Measurements from ENCODE around the gene HLA-G.

Gene HLA-G

DNA sequence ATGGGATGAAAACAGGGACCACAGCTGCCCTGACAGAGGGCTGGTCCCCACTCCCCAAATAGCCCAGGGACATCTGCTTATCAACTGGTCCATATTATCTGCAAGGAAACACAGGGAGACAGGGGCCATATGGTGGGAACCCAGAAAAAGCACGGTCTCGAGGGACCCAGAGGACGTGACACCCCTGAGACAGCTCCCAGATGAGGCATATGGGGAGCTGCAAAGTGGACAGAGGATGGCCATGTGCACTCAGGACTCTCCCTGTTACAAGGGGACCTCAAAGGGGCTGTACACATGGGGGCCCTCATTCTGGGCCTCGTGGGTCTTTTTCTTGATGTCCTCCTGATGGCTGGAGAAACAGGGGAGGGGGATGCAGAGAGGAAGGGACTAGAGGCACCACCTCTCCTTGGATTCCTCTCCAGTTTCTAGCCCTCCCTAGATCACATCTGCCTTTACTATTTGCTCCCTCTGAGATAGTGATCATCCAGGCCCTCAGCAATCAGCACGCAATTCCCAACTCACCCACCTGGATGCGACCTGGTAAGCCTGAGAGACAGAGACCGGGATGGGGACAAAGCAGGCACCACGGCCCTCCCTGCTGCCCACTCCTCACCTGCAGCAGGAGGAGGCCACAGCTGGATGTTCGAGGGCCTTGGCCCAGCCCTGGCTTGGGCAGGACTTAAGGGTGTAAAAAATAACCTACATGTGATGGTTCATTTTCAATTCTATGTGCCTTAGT lies 13.1 kb upstream of the HLA-G start:
- Histone ChIP-seq H3K27ac (ENCODE audit: low read length) (no peak overlapping the region), H2AFZ (ENCODE audit: low read depth, low read length) (no peak overlapping the region), H3K4me1 (ENCODE audit: insufficient read depth, low read length) (no peaks in the 10 kb centered on the region), H4K20me1 (ENCODE audit: insufficient read depth, low read length) (0 out of 2 replicates have a peak, but pooled peaks cover 3% of the 10 kb centered on the region), H3K27me3 (ENCODE audit: insufficient read depth, low read length, poor library complexity) (peaks cover 9% of the 10 kb centered on the region), H3K79me2 (ENCODE audit: insufficient read depth, low read length) (no peaks in the 10 kb centered on the region), H3K4me2 (ENCODE audit: insufficient read depth, low read length) (no peak overlapping the region), H3K9ac (ENCODE audit: low read depth, low read length) (no peak overlapping the region), H3K9me3 (ENCODE audit: insufficient read depth, low read length, severe bottlenecking) (no peaks in the 10 kb centered on the region), H3K36me3 (ENCODE audit: insufficient read depth, low read length) (no peaks in the 10 kb centered on the region), H3K4me3 (ENCODE audit: low read depth in 1 of 2, low read length in 2 of 2) (no peak overlapping the region)
- no peak for TF ChIP-seq EZH2 (IDR thresholded peaks at IDR 0.05; ENCODE audit: borderline replicate concordance, low read depth, low read length, severe bottlenecking)
- TF ChIP-seq, protein P1, sequence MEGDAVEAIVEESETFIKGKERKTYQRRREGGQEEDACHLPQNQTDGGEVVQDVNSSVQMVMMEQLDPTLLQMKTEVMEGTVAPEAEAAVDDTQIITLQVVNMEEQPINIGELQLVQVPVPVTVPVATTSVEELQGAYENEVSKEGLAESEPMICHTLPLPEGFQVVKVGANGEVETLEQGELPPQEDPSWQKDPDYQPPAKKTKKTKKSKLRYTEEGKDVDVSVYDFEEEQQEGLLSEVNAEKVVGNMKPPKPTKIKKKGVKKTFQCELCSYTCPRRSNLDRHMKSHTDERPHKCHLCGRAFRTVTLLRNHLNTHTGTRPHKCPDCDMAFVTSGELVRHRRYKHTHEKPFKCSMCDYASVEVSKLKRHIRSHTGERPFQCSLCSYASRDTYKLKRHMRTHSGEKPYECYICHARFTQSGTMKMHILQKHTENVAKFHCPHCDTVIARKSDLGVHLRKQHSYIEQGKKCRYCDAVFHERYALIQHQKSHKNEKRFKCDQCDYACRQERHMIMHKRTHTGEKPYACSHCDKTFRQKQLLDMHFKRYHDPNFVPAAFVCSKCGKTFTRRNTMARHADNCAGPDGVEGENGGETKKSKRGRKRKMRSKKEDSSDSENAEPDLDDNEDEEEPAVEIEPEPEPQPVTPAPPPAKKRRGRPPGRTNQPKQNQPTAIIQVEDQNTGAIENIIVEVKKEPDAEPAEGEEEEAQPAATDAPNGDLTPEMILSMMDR (IDR thresholded peaks at IDR 0.05; ENCODE audit: borderline replicate concordance, extremely low read depth, low read length, poor library complexity, severe bottlenecking), result no peak
- ATAC-seq (ENCODE audit: insufficient read depth, low read depth) (no peak), DNase-seq (no peak)

GRCh38 chr6:29815118-29815750 lies 12.4 kb upstream of the HLA-G start:
- peaks cover 9% of the 10 kb centered on the region for H3K27me3 ChIP-seq (ENCODE audit: insufficient read depth, low read length, poor library complexity)
- no peak overlapping the region for H3K4me2 ChIP-seq (ENCODE audit: insufficient read depth, low read length)
- H3K36me3 ChIP-seq (ENCODE audit: insufficient read depth, low read length), result no peaks in the 10 kb centered on the region
- no peak for ATAC-seq (ENCODE audit: insufficient read depth, low read depth)
- H4K20me1 ChIP-seq (ENCODE audit: insufficient read depth, low read length), result 0 out of 2 replicates have a peak, but pooled peaks cover 3% of the 10 kb centered on the region
- H3K79me2 ChIP-seq (ENCODE audit: insufficient read depth, low read length), result no peaks in the 10 kb centered on the region
- TF ChIP-seq EZH2 (IDR thresholded peaks at IDR 0.05; ENCODE audit: borderline replicate concordance, low read depth, low read length, severe bottlenecking), result no peak
- TF ChIP-seq, protein P1 (IDR thresholded peaks at IDR 0.05; ENCODE audit: borderline replicate concordance, extremely low read depth, low read length, poor library complexity, severe bottlenecking), result no peak
- DNase-seq, result no peak
- H2AFZ ChIP-seq (ENCODE audit: low read depth, low read length), result no peak overlapping the region
- H3K9me3 ChIP-seq (ENCODE audit: insufficient read depth, low read length, severe bottlenecking), result no peaks in the 10 kb centered on the region
- no peak overlapping the region for H3K9ac ChIP-seq (ENCODE audit: low read depth, low read length)
- H3K4me1 ChIP-seq (ENCODE audit: insufficient read depth, low read length), result no peaks in the 10 kb centered on the region
- H3K4me3 ChIP-seq (ENCODE audit: low read depth in 1 of 2, low read length in 2 of 2), result no peak overlapping the region
- no peak overlapping the region for H3K27ac ChIP-seq (ENCODE audit: low read length)

DNA sequence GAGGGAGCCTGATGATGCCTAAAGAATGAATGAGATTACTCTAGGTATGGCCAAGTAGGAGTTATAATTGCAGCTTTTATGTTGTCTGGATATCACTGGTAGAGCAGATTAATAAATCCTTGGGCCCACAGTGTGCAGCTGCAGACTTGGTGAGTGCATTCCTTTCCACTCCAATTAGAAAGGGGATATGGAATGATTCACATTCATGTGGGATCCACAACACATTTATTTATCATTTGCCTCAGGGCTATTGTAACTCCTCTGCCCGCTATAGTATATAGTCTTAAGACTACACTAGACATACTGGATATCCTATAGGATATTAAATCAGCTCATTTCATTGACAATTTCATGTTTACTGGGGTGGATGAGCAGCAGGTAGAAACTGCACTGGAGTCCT lies 11.6 kb upstream of the HLA-G start:
- TF ChIP-seq EZH2 (IDR thresholded peaks at IDR 0.05; ENCODE audit: borderline replicate concordance, low read depth, low read length, severe bottlenecking), result no peak
- TF ChIP-seq, protein P1 (IDR thresholded peaks at IDR 0.05; ENCODE audit: borderline replicate concordance, extremely low read depth, low read length, poor library complexity, severe bottlenecking), result no peak
- no peak overlapping the region for H3K4me3 ChIP-seq (ENCODE audit: low read depth in 1 of 2, low read length in 2 of 2)

More for the DNA sequence above, 11.6 kb upstream of the HLA-G start:
- DNase-seq (no peak), ATAC-seq (ENCODE audit: insufficient read depth, low read depth) (no peak)
- H2AFZ ChIP-seq (ENCODE audit: low read depth, low read length), result no peak overlapping the region
- peaks cover 5% of the 10 kb centered on the region for H3K27me3 ChIP-seq (ENCODE audit: insufficient read depth, low read length, poor library complexity)
- no peaks in the 10 kb centered on the region for H3K36me3 ChIP-seq (ENCODE audit: insufficient read depth, low read length)
- H3K79me2 ChIP-seq (ENCODE audit: insufficient read depth, low read length), result no peaks in the 10 kb centered on the region
- no peak overlapping the region for H3K27ac ChIP-seq (ENCODE audit: low read length)
- no peak overlapping the region for H3K9ac ChIP-seq (ENCODE audit: low read depth, low read length)
- H4K20me1 ChIP-seq (ENCODE audit: insufficient read depth, low read length), result 0 out of 2 replicates have a peak, but pooled peaks cover 3% of the 10 kb centered on the region
- no peak overlapping the region for H3K4me2 ChIP-seq (ENCODE audit: insufficient read depth, low read length)
- no peaks in the 10 kb centered on the region for H3K4me1 ChIP-seq (ENCODE audit: insufficient read depth, low read length)
- no peaks in the 10 kb centered on the region for H3K9me3 ChIP-seq (ENCODE audit: insufficient read depth, low read length, severe bottlenecking)
